ENCODE results near the gene DCC. TPM values are rescaled to one million over a fixed set of nuclear protein-coding genes. Genes with fewer than 3 reads are reported as not detected.

DCC gene
- polyA plus RNA-seq, 2 of the 4 experiments (the other 2 are of a cell fraction), result 0.12 TPM; not detected in 1

- CTCF ChIA-PET, result no interaction called here
Observed at GRCh38 chr18:52403291-52404021, 63.5 kb downstream of the DCC start.

GRCh38 chr18:52408800-52409302 is 68.9 kb downstream of the DCC start:
- no peak overlapping the region for H3K4me2 ChIP-seq
- H3K27ac ChIP-seq, result no peak overlapping the region
- WGBS (ENCODE audit: missing lambda C conversion rate), result 92% methylated on average over 2 of the region's 2 CpGs
- no peaks in the 10 kb centered on the region for H3K9me3 ChIP-seq
- ChIA-PET CTCF (no interaction called here), POLR2A (no interaction called here)
- ATAC-seq (no peak), DNase-seq (ENCODE audit: low read depth in 1 of 2, low spot score in 1 of 2) (no peak), FAIRE-seq (no peak)
- TF ChIP-seq CHD4 (IDR thresholded peaks at IDR 0.05; ENCODE audit: borderline replicate concordance) (no peak), ELK1 (IDR thresholded peaks at IDR 0.05; ENCODE audit: low read depth, low read length) (no peak), EHMT2 (IDR thresholded peaks at IDR 0.05; ENCODE audit: low read depth) (no peak), CEBPB (IDR thresholded peaks at IDR 0.05) (no peak), HOXA7 (CRISPR knock-in tag; IDR thresholded peaks at IDR 0.05) (no peak), USF2 (IDR thresholded peaks at IDR 0.05) (no peak), CBX2 (IDR thresholded peaks at IDR 0.05; ENCODE audit: borderline replicate concordance, low read depth) (no peak), HEYL (CRISPR knock-in tag; IDR thresholded peaks at IDR 0.05) (no peak), ZSCAN20 (CRISPR knock-in tag; IDR thresholded peaks at IDR 0.05) (no peak), SREBF2 (IDR thresholded peaks at IDR 0.05) (no peak), EHF (CRISPR knock-in tag; IDR thresholded peaks at IDR 0.05) (no peak), BHLHE40 (IDR thresholded peaks at IDR 0.05; ENCODE audit: low read depth, low read length) (no peak)
- no peaks in the 10 kb centered on the region for H3K4me1 ChIP-seq
- no peak overlapping the region for H3K4me3 ChIP-seq

More at GRCh38 chr18:52403291-52404021, 63.5 kb downstream of the DCC start:
- Histone ChIP-seq H3K4me1 (no peaks in the 10 kb centered on the region), H3K27ac (no peak overlapping the region), H3K4me2 (no peak overlapping the region), H3K4me3 (no peak overlapping the region), H3K9me3 (no peaks in the 10 kb centered on the region)
- TF ChIP-seq TP53 (CRISPR knock-in tag; IDR thresholded peaks at IDR 0.05), result no peak
- no peak for TF ChIP-seq CHD2 (IDR thresholded peaks at IDR 0.05; ENCODE audit: low read length, partially characterized antibody)
- TF ChIP-seq KDM5A (IDR thresholded peaks at IDR 0.05), result no peak
- TF ChIP-seq ZSCAN20 (CRISPR knock-in tag; IDR thresholded peaks at IDR 0.05), result no peak
- TF ChIP-seq CHD4 (IDR thresholded peaks at IDR 0.05; ENCODE audit: borderline replicate concordance), result no peak
- FAIRE-seq, result no peak
- DNase-seq (ENCODE audit: low read depth in 1 of 2, low spot score in 1 of 2), result no peak
- POLR2A ChIA-PET, result no interaction called here
- no peak for ATAC-seq

- DNase-seq (ENCODE audit: low read depth in 1 of 2, low spot score in 1 of 2) (peak; percentile 1 to 25), ATAC-seq (peak; percentile 68 to 69; a peak in 4 of 6 replicates), FAIRE-seq (no peak)
- ChIA-PET CTCF (no interaction called here), POLR2A (no interaction called here)
- Histone ChIP-seq H3K4me2 (no peak overlapping the region), H3K9me3 (no peaks in the 10 kb centered on the region), H3K4me1 (no peaks in the 10 kb centered on the region), H3K27ac (peak overlapping the region in 1 of 2 experiments; percentile 24; a peak in 2 of 6 replicates), H3K4me3 (no peak overlapping the region)
- 0% methylated on average over 1 of the region's 1 CpG for WGBS (ENCODE audit: missing lambda C conversion rate)
- TF ChIP-seq RAD21 (conservative IDR thresholded peaks at IDR 0.05 in 1 of 2, IDR thresholded peaks at IDR 0.05 in 1 of 2) (0 out of 5 replicates have a peak, but pooled peaks of 1 of the 2 experiments have one; percentile 18), JUN (IDR thresholded peaks at IDR 0.05) (no peak), KDM5A (IDR thresholded peaks at IDR 0.05) (no peak), FOSL2 (IDR thresholded peaks at IDR 0.05) (no peak), FOSL2 (CRISPR knock-in tag; IDR thresholded peaks at IDR 0.05) (0 out of 2 replicates have a peak, but pooled peaks have one; percentile 16)
Observed at GRCh38 chr18:52409727-52410126, 69.7 kb downstream of the DCC start.

All from A549 (cell line).